IPS-11a (cell line): ENCODE measurements around the gene BTK.
"Not testable (repeated sequence)": the region's sequence is repeated elsewhere in the genome, so short reads cannot be mapped to it uniquely, and the experiment has no call there.

Experiments
- H3K4me3 ChIP-seq: one replicate; pipeline ENCODE4 v1.5.1; 2013; ENCODE audit warnings: low read depth, low read length, control low read depth

The BTK gene

GRCh38 chrX:101347859-101348451, 38.0 kb downstream of the BTK start:
- peak overlapping the region; percentile 73 for H3K4me3 ChIP-seq

GRCh38 chrX:101337776-101338271, 48.2 kb downstream of the BTK start:
- no peak overlapping the region for H3K4me3 ChIP-seq

DNA sequence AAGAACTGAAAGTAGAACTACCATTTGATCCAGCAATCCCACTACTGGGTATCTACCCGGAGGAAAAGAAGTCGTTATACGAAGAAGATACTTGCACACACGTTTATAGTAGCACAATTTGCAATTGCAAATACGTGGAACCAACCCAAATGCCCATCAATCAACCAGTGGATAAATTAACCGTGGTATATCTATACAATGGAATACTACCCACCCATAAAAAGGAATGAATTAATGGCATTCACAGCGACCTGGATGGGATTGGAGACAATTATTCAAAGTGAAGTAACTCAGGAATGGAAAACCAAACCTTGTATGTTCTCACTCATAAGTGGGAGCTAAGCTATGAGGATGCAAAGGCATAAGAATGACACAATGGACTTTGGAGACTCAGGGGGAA, 51.7 kb downstream of the BTK start:
- H3K4me3 ChIP-seq, result not testable (repeated sequence)

- not testable (repeated sequence) for H3K4me3 ChIP-seq
These were observed 59.4 kb downstream of the BTK start for GRCh38 chrX:101326600-101326999.

DNA sequence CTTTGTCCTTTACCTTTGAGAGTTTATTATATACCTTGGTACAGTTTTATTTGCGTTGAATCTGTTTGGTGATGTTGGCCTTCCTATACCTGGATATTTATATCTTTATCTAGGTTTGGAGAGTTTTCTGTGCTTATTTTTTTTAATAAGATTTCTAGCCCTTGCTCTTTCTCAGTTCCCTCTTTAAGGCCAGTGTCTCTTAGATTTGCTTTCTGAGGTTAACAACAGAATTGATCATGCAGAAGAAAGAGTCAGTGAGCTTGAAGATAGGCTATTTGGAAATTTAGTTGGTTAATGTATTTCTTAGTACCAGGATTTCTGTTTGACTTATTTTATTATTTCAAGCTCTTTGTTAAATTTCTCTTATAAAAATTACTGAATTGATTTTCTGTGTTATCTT, 82.2 kb downstream of the BTK start:
- H3K4me3 ChIP-seq, result no peak overlapping the region
